IMR-90 (cell line): ENCODE results near the gene GNB1L. TPM values are rescaled to one million over a fixed set of nuclear protein-coding genes. Genes with fewer than 3 reads are reported as not detected.

ENCODE experiments used
- polyA plus RNA-seq, 3 experiments: library from polyadenylated mRNA; depleted of rRNA; stranded (reverse); fragments of >200 nt; gene quantifications; 2 replicates each; pipeline ENCODE4 v1.2.3, GENCODE V29; 2012; ENCODE audit warnings: low replicate concordance in 1 of 3
- total RNA-seq: library from RNA; depleted of rRNA; stranded (reverse); fragments of >200 nt; gene quantifications from 2 replicates; pipeline ENCODE4 v1.2.3, GENCODE V29; 2012; rRNA removed

Gene GNB1L
- total and polyA plus RNA-seq, 2 of the 4 experiments (the other 2 are of a cell fraction), result 2.5 to 4.4 TPM

Other genes starting within 250 kb of the GNB1L start
- gene SEPTIN5, start 140.4 kb downstream of the GNB1L start, total RNA-seq, result 16.8 and 17.2 TPM in 2 replicates
- gene SEPTIN5, start 140.4 kb downstream of the GNB1L start, polyA plus RNA-seq (2012; rRNA removed), result 20.7 and 22.3 TPM in 2 replicates
- 0.18 and 0.28 TPM in 2 replicates for gene GP1BB, start 131.3 kb downstream of the GNB1L start, total RNA-seq
- gene GP1BB, start 131.3 kb downstream of the GNB1L start, polyA plus RNA-seq (2012; rRNA removed), result 1.5 and 4.6 TPM in 2 replicates
- not detected in 2 replicates for gene TBX1, start 94.1 kb downstream of the GNB1L start, total RNA-seq
- 0.03 and 0.13 TPM in 2 replicates for gene TBX1, start 94.1 kb downstream of the GNB1L start, polyA plus RNA-seq (2012; rRNA removed)
- gene RTL10, start within 50 bp of the GNB1L start, total RNA-seq, result 8.6 TPM in 2 replicates
- gene RTL10, start within 50 bp of the GNB1L start, polyA plus RNA-seq (2012; rRNA removed), result 12.1 and 14.0 TPM in 2 replicates
- gene COMT, start 86.9 kb upstream of the GNB1L start, total RNA-seq, result 175 and 202 TPM in 2 replicates
- gene COMT, start 86.9 kb upstream of the GNB1L start, polyA plus RNA-seq (2012; rRNA removed), result 296 and 347 TPM in 2 replicates
- gene TXNRD2, start 86.9 kb upstream of the GNB1L start, total RNA-seq, result 14.7 and 15.6 TPM in 2 replicates
- gene TXNRD2, start 86.9 kb upstream of the GNB1L start, polyA plus RNA-seq (2012; rRNA removed), result 25.7 and 28.4 TPM in 2 replicates
- 8.6 and 12.2 TPM in 2 replicates for gene ARVCF, start 161.9 kb upstream of the GNB1L start, total RNA-seq
- gene ARVCF, start 161.9 kb upstream of the GNB1L start, polyA plus RNA-seq (2012; rRNA removed), result 14.1 and 18.1 TPM in 2 replicates
- 60.5 and 75.1 TPM in 2 replicates for gene TANGO2, start 166.2 kb upstream of the GNB1L start, total RNA-seq
- 43.2 and 45.1 TPM in 2 replicates for gene TANGO2, start 166.2 kb upstream of the GNB1L start, polyA plus RNA-seq (2012; rRNA removed)
- 16.7 and 22.8 TPM in 2 replicates for gene DGCR8, start 225.4 kb upstream of the GNB1L start, total RNA-seq
- gene DGCR8, start 225.4 kb upstream of the GNB1L start, polyA plus RNA-seq (2012; rRNA removed), result 21.5 and 25.3 TPM in 2 replicates